GM12878 (cell line): Measurements from ENCODE around the gene SMTNL2.

Source experiments
- CHD4 ChIP-seq: fragments of 200-600 bp; sonication (generic); IDR thresholded peaks from 2 replicates; pipeline ENCODE4 v1.6.1; 2016; ENCODE audit warnings: mild to moderate bottlenecking
- CTCF ChIP-seq, 3 experiments: IDR thresholded peaks in 2 of 3; conservative IDR thresholded peaks in 1 of 3; 2 replicates each; pipeline ENCODE4 v1.5.1; 2011; ENCODE audit warnings: low read depth in 3 of 3, low read length in 3 of 3, mild to moderate bottlenecking in 3 of 3, control low read depth in 2 of 3, moderate library complexity in 2 of 3, inconsistent platforms in 1 of 3, mixed read lengths in 1 of 3; ENCODE audit not compliant: control insufficient read depth in 2 of 3, insufficient read depth in 1 of 3; ENCODE audit errors: extremely low read depth in 1 of 3
- EED ChIP-seq: sonication (generic); IDR thresholded peaks from 2 replicates; pipeline ENCODE4 v1.6.1; 2016; ENCODE audit warnings: antibody characterized with exemption, low read depth
- EGR1 ChIP-seq, 2 experiments: IDR thresholded peaks; 1 replicate in 1 of 2; 2 replicates in 1 of 2; pipeline ENCODE4 v1.6.1; 2011 to 2012; ENCODE audit warnings: low read depth in 2 of 2, low read length in 2 of 2, borderline replicate concordance in 1 of 2, mild to moderate bottlenecking in 1 of 2, moderate library complexity in 1 of 2
- ZNF24 ChIP-seq: fragments of 450-650 bp; IDR thresholded peaks from 2 replicates; pipeline ENCODE4 v1.6.1; 2017; ENCODE audit warnings: antibody characterized with exemption, mild to moderate bottlenecking
- TF ChIP-seq, protein P1 (sequence below): fragments of 450-650 bp; IDR thresholded peaks from 2 replicates; pipeline ENCODE4 v1.6.1; 2016; ENCODE audit warnings: mild to moderate bottlenecking, moderate library complexity, borderline replicate concordance

GRCh38 chr17:4609761-4610160 is 25.4 kb downstream of the SMTNL2 start:
- no peak for TF ChIP-seq EGR1 (IDR thresholded peaks at IDR 0.05; ENCODE audit: borderline replicate concordance in 1 of 2, low read depth in 2 of 2, low read length in 2 of 2)
- no peak for TF ChIP-seq EED
- no peak for TF ChIP-seq CHD4
- TF ChIP-seq, protein P1, sequence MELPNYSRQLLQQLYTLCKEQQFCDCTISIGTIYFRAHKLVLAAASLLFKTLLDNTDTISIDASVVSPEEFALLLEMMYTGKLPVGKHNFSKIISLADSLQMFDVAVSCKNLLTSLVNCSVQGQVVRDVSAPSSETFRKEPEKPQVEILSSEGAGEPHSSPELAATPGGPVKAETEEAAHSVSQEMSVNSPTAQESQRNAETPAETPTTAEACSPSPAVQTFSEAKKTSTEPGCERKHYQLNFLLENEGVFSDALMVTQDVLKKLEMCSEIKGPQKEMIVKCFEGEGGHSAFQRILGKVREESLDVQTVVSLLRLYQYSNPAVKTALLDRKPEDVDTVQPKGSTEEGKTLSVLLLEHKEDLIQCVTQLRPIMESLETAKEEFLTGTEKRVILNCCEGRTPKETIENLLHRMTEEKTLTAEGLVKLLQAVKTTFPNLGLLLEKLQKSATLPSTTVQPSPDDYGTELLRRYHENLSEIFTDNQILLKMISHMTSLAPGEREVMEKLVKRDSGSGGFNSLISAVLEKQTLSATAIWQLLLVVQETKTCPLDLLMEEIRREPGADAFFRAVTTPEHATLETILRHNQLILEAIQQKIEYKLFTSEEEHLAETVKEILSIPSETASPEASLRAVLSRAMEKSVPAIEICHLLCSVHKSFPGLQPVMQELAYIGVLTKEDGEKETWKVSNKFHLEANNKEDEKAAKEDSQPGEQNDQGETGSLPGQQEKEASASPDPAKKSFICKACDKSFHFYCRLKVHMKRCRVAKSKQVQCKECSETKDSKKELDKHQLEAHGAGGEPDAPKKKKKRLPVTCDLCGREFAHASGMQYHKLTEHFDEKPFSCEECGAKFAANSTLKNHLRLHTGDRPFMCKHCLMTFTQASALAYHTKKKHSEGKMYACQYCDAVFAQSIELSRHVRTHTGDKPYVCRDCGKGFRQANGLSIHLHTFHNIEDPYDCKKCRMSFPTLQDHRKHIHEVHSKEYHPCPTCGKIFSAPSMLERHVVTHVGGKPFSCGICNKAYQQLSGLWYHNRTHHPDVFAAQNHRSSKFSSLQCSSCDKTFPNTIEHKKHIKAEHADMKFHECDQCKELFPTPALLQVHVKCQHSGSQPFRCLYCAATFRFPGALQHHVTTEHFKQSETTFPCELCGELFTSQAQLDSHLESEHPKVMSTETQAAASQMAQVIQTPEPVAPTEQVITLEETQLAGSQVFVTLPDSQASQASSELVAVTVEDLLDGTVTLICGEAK = no peak
- TF ChIP-seq CTCF (IDR thresholded peaks at IDR 0.05 in 2 of 3, conservative IDR thresholded peaks at IDR 0.05 in 1 of 3; ENCODE audit: control insufficient read depth in 2 of 3, extremely low read depth in 1 of 3, insufficient read depth in 1 of 3, low read depth in 3 of 3, low read length in 3 of 3) = no peak
- TF ChIP-seq ZNF24 = no peak
